K562 treated with DMSO at 1 percent for 48 hours (cell line): ENCODE results near the gene PRG2. TPM values are rescaled to one million over a fixed set of nuclear protein-coding genes. Genes with fewer than 3 reads are reported as not detected.

Experiments used
- total RNA-seq: library from RNA; unstranded; fragments of 300-600 nt; gene quantifications from 2 replicates; pipeline ENCODE4 v1.2.3, GENCODE V29; 2022; ENCODE audit warnings: low replicate concordance; ENCODE audit errors: extremely low read depth

The PRG2 gene, protein sequence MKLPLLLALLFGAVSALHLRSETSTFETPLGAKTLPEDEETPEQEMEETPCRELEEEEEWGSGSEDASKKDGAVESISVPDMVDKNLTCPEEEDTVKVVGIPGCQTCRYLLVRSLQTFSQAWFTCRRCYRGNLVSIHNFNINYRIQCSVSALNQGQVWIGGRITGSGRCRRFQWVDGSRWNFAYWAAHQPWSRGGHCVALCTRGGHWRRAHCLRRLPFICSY
- total RNA-seq, result not detected in 2 replicates

DNA sequence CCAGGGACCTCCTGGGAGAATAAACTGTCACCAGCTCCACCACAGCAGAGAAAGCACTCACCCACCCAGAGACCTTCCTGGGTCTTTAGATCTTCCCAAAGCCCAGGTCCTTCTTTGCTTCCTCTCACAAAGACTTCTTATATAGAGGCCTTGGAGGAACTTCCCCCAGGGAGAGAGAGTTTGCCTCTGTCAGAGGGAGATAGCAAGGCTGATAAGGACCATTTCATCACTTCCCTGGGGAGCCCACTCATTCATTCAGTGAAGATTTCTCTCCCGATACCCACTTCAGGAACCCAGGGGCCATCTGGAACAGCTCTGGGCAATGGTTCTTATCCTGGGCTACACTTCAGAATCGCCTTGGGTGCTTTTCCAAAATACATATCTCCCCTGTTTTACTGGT lies at the start of gene PRG2:
TSS of gene PRG2 (minus strand) at position 116 of the 400 bp plus-strand sequence. CDS start 706 bp downstream, outside the sequence.

DNA sequence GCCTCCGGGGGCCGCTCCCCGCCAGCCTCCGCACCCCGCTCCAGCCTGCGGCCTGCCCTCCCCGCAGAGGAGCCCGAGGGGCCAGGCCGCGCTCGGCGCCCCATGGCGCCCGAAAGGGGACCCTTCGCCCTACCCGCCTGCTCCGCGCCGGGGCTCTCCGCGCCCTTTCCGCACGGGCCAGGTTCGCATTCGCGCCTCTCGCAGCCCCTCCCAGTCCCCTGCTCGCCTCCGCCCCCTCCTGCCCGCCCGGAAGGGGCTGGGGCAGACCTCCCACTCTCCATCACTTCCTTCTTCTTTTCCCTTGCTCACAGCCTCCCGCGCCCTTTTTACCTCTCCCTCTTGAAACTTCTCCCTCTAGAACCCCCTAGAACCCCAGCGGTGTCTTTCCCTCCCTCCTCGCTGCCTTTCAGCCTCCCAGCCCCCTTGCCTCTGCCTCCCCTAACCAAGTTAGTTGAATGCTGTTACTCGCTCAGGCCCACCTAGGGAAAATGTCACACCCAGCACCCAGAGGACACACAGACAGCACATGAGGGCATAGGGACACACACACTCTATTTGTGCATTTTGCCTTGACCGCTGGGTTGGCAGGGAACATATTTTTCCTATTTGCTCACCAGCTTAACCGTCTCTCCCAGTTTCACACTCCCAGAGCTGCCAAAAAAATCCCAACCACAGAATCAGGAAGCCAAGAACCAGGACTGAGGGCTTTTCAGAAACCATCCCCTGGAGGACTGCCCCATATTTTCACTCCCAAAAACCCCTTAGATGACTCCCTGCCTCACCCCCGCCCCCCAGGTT lies 36.7 kb upstream of the PRG2 start, which contains the start of gene SLC43A3:
TSS of gene SLC43A3 (minus strand) at position 193 of the 798 bp plus-strand sequence. CDS start 949 bp downstream, outside the sequence.

GRCh38 chr11:57380975-57381374 lies 9.5 kb downstream of the PRG2 start, which contains the start of gene PRG3:
TSS of gene PRG3 (minus strand) at chr11:57381150. CDS start at chr11:57380708, 442 bp downstream.

DNA sequence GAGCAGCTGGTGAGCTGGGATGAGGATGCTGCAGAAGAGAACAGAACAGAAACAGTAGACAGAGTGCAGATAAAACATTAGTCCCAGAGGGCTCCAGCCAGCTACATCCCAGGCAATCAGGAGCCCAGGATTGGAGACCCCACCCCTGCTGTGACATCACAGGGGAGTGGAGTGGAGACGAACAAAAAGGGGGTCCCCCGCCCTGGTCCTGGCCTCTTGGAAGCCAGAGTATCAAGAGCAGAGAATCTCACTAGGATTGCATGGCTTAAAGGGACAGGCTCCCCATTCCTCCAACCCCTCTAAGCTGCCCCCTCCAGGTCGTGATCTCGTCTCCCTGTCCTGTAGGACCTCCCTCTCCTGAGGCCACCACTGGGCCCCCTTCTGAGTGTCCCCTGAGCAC lies 52.3 kb downstream of the PRG2 start, which contains the start of gene P2RX3:
TSS of gene P2RX3 (plus strand) at position 211 of the 400 bp plus-strand sequence. CDS start 199 bp downstream, outside the sequence.

Other genes starting within 250 kb of the PRG2 start
- gene LRRC55, start 208.7 kb downstream of the PRG2 start, total RNA-seq, result not detected in 2 replicates
- not detected in 2 replicates for gene APLNR, start 153.4 kb downstream of the PRG2 start, total RNA-seq
- not detected in 2 replicates for gene TNKS1BP1, start 65.7 kb downstream of the PRG2 start, total RNA-seq
- not detected in 2 replicates for gene SSRP1, start 54.8 kb downstream of the PRG2 start, total RNA-seq
- not detected in 2 replicates for gene P2RX3, start 52.3 kb downstream of the PRG2 start, total RNA-seq
- gene PRG3, start 9.5 kb downstream of the PRG2 start, total RNA-seq, result not detected in 2 replicates
- not detected in 2 replicates for gene SLC43A3, start 36.5 kb upstream of the PRG2 start, total RNA-seq
- gene RTN4RL2, start 69.9 kb upstream of the PRG2 start, total RNA-seq, result not detected in 2 replicates
- not detected in 2 replicates for gene SLC43A1, start 125.1 kb upstream of the PRG2 start, total RNA-seq
- not detected in 2 replicates for gene TIMM10, start 140.1 kb upstream of the PRG2 start, total RNA-seq
- gene SMTNL1, start 146.9 kb upstream of the PRG2 start, total RNA-seq, result not detected in 2 replicates
- not detected in 2 replicates for gene UBE2L6, start 177.0 kb upstream of the PRG2 start, total RNA-seq
- gene SERPING1, start 207.0 kb upstream of the PRG2 start, total RNA-seq, result not detected in 2 replicates